Head of caudate nucleus (tissue), 42 donors: Measurements from ENCODE around the gene POLR2F.

ENCODE experiments used
- DNase-seq, 42 donors: peaks; one replicate each; pipeline versions ENCODE4 v3.0.0 to v3.0.0-alpha.2; 2020 to 2021; ENCODE audit warnings: mixed read lengths in 7 of 42
- intact Hi-C: fragments of 100-400 bp; cut with DNase I; formaldehyde crosslinking; loops from one replicate; pipeline ENCODE4 v1.15.0; 2022

The POLR2F gene

DNA sequence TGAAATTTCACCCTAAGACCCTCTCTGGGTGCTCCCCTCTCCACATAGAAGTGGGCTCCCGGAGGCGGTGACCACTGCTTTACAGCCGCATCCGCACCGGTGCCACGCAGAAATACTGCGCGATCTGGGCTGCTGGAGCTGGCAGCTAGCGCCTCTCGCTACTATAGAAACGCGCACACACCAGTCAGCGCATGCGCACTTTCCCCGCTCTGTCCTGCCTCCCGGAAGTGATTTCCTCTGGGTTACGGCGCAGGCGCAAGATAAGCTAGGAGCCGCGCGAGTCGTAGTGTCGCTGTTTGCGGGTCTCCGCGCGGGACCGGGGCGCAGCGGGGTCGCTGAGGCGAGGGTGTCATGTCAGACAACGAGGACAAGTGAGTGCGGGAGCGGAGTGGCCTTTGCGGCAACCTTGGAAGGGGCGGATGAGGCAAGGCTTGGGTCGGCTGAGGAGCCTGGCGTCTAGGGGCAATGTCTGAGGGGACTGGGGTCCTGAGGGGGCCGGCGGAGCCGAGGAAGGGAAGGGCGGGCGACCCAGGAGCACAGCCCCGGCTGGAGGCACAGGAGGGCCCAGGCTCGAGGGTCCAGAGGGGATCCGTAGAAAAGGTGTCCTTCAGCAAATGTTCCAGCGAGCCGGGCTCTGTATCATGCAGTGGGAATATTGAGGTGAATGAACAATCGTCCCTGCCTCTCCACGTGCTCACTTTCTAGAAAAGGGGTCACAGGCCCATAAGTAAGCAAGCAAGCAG lies at the start of gene POLR2F, which contains the start of gene C22orf23:
Gene POLR2F, plus strand, starts transcription at position 263 of the 743 bp plus-strand sequence. Its CDS starts 89 bp downstream, at position 352.
Gene C22orf23, minus strand, starts transcription at position 165 of the 743 bp plus-strand sequence. CDS start 452 bp downstream, outside the sequence.
- peak; percentile 84 to 98 (median 93) for DNase-seq
- intact Hi-C loops, result no loop called here

DNA sequence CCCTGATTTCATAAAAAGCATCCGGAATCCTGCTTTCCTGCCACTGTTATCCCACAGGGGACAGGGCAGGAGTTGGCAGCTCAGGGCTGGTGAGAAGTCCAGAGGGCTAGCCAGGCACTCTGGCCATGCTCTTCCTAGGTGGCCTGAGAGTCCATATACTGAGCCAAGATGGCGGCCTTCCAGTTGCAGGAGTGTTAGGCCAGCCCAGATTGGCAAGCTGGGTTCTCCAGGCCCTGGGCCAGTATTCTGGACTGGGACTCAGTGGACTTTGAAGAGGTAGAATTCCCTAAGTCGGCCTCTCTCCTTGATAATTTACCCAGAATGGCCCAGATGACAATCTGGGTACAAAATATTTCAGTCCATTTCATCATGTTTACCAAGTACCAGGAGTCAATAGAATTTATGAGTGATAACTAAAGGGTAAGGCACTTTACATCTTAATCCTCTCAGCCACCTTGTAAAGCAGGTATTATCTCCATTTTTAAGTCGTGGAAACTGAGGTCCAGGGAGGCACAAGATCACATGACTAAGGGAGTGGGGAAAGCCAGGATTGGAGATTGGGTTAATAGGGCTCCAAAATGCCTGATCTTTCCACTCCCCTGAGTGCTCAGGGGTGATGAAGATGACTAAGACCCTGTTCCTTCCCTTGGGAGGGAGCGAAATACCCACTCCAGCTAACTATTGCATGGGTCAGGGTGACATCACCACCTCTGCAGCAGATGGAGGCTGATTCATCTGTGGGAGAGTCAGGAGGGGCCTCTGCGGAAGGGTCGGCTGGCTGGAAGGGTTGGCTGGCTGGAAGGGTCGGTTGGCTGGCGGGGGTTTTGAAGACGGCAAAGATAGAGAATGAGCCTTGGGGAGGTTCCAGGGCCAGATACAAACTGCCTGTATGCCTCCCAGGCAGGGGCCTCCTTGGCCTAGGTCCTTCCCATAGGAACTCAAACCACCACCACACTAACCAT lies 48.6 kb upstream of the POLR2F start:
- DNase-seq, result peak in 30 of 42 donors; percentile 27 to 83 (median 58)
- intact Hi-C loops, result no loop called here

DNA sequence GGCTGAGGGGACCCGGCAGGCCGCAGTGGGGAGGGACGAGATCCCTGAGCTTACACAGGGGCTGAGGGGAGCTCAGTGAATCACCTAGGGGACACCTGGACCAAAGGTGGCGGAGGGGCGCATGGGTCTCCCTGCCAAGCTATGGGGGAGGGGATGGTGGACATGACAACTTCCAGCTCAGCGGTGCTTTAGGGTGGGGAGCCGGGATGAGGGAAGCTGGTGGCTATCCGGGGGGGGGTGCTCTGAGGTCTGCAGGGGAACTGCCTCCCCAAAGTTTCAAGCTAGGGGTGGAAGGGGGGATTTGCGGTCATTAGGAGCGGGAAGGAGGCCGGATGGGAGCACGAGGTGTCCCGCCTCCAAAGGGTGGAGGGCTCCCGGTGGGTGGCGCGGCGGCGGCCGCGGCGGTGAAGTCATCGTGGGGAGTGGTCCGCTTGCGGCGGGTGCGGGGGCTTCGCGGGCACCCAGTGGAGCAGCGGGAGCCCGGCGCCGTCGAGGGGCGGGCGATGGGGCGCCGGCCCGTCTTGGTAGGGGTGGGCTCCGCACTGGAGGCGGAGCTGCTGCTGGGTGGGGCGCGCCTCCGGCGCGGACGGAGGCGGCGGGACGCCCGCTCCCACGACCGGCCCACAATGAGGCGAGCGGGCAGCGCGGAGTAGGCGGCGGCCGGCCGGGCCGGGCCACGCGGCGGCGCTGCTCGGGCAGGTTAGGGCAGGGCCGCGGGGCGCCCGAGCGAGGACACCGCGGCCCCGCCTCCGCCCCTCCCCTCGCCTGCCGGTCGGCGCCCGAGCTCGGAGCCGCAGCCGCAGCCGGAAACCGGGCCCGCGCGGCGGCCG lies 47.8 kb upstream of the POLR2F start, which contains the start of gene MICALL1:
Gene MICALL1, plus strand, starts transcription at position 764 of the 830 bp plus-strand sequence. CDS start 126 bp downstream, outside the sequence.
- intact Hi-C loops, result no loop called here
- DNase-seq, result peak in 38 of 42 donors; percentile 23 to 80 (median 61)

DNA sequence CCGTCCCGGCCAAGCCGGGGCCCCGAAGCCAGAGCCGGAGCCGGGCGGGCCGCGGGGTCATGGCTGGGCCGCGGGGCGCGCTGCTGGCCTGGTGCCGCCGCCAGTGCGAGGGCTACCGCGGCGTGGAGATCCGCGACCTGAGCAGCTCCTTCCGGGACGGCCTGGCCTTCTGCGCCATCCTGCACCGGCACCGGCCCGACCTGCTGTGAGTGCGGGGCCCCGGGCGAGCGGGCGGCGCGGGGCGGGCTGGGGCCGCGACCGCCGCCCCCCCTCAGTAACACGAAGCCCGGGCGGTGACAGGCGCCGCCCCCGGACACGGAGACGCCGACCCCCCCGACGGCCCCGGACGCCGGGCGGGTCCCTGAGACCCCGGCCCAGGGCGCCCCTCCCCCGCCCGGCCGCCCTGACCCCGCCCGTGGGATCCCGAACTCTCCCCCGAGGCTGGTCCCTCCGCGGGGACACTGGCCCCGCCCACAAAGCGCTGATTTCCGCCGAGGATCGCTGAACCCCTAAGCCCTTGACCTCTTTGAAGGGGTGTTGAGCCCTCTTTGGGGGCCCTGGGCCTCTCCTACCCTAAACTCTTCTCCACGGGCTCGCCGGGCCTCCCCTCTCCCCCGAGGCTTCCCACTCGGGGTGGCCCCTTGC lies 47.0 kb upstream of the POLR2F start:
- intact Hi-C loops, result no loop called here

DNA sequence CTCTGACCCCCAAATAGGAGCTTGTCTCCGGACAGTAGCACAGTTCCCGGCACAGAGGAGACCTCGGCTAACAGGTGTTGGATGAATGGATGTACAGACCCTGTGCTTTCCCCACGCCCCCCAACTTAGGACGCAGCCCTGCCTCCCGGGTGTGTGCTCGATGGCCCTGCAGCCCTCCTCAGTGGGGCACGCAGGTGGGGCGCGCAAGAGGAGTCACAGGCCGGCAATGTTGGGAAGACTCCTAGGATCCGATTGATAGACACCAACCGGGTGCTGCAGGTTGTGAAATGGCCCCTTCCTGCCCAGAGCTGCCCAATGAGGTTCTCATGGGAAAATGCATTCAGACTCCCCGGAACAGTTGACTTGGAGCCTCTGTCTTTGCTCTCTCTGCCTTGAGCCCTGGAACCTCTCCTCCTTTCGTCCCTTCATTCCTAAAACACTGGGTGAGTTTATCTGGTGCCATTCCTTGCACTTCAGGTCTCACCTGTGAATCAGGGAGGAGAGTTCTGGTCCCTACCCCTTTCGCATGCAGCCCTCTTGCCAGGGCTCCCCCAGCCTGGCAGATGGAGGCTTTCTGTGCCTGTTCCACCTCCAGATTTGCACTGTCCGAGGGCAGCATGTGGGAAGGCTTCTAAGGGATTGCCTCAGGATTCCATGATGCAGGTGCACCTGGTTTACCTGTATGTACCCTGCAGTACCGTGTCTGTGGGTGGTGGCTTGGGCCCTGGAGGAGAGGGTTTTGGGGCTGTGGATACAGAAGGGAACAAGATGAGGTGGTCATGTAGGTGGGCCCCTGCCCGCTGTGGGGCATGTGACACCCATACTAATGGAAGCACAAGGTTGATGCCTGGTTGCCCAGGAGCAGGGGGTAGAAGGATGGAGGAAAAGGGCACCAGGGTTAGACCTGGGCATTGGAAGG lies 46.2 kb upstream of the POLR2F start:
- intact Hi-C loops, result no loop called here
- no peak for DNase-seq

More for the DNA sequence above, 47.0 kb upstream of the POLR2F start:
- peak in 6 of 42 donors; percentile 13 to 52 (median 23) for DNase-seq

DNA sequence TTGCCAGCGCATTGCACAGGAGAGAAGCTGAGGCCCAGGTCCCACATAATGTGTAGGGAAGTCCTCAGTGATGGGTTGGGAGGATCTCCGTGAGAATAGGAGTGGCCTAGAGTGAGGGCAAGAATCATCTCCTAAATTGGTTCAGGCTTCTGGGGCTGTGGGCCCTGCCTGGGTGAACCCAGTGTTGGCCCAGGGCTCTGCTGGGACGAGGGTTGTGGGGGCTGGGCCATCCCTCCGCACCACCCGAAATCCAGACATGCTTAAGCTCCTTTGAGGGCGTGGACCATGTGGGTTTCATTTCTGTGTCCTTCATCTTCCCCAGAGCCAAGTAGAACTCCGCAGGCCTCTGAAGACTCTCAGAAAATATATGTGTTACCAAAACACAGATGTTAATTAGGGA lies 43.7 kb upstream of the POLR2F start:
- intact Hi-C loops, result no loop called here

DNA sequence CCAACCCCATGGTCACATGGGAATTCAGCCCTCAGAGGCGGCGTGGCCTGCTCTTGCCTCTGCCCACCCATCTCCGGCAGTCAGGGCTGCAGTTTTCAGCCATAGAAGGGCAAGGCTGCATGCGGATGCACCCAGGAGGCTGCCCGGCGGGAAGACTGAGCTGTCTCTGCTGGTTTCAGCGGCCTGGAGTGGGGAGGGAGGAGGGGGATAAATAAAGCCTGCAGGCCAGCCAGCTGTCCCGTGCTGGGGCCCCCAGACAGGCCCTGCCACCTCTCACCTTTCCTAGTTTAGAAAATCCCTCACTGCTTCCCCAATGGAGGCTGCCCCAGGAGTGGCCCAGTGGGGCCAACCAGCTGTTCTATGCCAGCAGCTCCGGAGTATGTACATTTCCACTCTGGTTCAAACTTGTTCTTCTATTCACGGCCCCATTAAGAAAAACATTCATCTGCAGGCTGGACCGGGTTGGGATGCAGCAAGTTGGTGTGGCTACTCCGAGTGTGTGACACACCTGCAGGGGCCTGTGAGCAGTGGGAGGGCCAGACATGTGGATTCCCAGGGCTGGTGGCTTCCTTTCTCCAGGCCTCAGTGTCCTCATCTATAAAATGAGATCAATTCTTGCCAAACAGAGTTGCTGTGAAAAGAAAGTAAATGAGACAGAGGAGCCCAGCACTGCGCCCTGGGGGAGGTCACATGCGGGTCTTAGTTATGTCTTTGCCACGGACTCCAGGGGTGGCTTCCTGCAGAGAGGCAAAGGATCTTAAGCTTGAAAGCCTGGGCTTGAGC lies 42.4 kb upstream of the POLR2F start:
- DNase-seq, result peak in 14 of 42 donors; percentile 28 to 70 (median 40)
- intact Hi-C loops, result no loop called here

More for the DNA sequence above, 43.7 kb upstream of the POLR2F start:
- DNase-seq, result no peak

DNA sequence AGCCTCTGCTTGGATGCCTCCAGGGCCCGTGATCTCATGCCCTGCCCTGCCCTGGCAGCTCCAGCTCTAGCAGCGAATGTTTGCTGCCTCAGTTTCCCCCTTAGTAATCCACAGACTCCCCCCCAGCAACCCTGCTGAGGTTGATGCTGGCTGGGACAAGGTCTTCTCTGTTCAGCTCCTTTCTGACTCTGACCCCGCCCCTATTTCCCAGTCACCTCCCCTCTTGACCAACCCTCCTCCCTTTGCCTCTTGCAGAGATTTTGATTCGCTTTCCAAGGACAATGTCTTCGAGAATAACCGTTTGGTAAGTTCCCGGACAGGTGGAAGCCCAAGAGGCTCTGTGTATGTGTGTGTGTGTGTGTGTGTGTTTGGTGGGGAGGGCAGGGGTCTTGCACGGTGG lies 41.8 kb upstream of the POLR2F start:
- DNase-seq, result no peak
- intact Hi-C loops, result no loop called here

DNA sequence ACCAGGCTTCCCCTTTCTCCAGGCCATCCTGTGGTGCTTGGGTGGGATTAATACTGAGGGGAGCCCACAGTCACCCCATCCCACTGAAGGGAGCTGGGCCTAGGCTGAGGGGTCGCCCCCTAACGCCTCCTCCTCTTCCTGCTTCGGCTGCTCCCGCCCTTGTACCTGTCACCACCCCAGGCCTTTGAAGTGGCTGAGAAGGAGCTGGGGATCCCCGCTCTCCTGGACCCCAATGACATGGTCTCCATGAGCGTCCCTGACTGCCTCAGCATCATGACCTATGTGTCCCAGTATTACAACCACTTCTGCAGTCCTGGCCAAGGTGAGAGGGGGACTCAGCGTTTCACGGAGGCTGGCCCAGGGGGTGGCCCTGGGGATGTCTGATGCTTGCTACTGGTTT lies 41.3 kb upstream of the POLR2F start:
- no peak for DNase-seq
- intact Hi-C loops, result no loop called here

DNA sequence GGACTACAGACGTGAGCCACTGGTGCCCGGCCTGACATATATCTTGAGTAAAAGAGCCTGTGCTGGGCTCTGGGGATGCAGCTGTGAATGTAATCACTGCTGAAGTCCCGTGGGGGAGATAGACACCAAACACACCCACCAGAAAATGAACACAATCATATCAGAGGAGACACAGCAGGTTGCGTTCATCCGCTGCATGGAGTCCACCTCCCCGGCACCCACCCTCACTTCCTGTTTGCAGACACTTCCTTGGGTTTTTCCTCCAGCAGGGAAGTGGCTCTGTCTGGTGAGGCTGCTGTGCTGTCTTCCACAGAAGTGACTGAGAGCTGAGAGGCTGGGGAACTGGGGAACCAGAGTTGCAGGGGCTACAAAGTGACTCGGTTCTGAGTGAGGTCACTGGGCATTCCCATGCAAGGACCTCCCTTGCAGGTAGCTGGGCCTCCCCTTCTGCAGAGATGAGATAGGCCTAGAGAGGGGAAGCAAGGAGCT lies 40.2 kb upstream of the POLR2F start:
- intact Hi-C loops, result no loop called here
- DNase-seq, result no peak

DNA sequence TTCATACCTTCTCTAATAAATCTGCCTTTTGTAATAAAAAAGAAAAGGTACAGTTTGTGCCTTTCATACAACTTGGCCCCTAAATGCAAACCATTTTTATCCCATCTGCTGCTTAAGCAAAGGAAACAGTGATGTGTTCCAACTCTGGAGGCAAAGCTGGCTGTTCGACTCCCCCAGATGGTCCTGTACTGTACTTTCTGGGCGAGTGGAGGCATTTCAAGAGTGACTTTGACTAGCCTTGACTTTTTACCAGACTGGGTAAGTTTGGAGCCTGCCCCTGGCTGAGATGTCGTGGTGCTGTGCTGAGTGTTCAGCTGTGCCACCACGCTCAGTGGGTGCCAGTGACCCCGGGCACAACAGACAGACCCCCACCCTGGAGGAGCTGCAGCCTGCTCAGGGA lies 37.2 kb upstream of the POLR2F start:
- intact Hi-C loops, result no loop called here
- DNase-seq, result no peak

DNA sequence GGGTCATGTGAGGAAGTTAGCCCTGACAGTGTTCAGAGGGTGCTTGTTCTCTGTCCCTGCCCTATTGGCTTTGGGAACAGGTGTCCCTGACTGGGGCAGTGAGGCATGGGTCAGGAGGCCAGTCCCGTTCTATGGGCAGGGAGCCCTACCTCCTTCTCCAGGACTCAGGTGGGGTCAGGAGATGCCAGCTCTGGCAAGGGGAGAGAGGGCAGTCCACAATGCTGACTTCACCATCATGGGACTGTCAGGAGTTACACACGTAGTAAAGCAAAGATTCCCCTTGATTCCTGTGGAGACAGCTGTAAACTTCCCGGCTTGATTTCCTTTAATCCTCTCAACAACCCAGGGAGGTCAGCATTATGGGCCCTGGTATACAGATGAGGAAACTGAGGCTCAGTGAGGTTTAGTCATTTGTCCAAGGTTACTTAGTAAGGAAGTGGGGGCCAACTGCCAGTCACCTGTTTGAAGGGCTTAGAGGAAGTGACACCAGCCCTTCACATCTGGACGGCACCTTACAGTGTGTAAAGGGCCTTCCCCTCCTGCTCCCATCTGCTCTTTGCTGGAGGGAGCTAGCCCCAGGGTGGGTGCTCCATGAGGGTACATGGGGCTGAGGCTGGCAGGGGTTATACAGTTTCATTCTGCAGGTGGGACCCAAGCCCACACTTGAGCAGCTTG lies 35.5 kb upstream of the POLR2F start:
- intact Hi-C loops, result no loop called here
- DNase-seq, result no peak

DNA sequence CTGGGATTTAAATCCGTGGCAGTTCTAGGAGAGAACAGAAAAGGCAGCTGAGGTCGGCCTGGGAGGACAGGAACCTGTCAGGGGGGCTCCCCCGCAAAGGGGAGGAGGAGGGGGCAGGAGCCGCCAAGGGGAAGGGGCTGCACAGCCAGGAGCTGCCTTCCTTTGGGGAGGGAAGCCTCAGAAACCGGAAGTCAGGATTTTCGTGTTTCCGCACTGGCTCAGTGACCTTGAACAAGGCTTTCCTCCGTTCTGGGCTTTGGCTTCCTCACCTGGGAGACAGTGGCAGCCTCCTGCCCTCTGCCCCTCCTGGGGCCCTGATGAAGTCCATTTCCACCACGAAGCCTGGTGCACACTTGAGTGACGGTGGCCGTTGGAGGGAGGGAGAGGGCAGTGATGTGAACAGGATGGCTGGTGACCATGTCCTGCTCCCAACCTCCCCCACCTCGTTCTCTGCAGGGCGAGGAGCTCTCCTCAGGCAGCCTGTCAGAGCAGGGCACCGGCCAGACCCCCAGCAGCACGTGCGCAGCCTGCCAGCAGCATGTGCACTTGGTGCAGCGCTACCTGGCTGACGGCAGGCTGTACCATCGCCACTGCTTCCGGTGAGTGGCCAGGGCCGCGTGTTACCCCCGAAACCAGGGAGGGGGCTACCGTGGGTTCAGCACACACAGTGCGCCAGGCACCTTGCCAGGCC lies 34.8 kb upstream of the POLR2F start:
- intact Hi-C loops, result no loop called here
- DNase-seq, result no peak

DNA sequence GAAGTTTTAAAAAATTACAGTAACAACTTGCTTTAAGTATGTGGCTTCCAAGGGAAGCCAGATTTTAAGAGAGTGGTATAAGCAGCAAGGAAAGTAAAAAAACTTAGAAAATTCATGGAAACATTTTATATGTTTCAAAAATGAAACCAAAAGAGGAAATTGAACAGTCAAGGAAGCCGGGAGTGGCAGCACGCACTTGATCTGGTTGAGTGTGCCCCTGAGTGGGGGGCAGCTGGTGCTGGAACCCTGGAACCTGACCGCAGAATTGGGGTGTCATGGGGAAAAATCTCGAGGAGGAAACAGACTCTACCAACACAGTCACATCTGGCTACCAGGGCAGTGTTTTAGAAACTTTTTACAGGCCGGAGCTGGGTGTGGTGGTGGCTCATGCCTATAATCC lies 33.4 kb upstream of the POLR2F start:
- intact Hi-C loops, result no loop called here
- no peak for DNase-seq

DNA sequence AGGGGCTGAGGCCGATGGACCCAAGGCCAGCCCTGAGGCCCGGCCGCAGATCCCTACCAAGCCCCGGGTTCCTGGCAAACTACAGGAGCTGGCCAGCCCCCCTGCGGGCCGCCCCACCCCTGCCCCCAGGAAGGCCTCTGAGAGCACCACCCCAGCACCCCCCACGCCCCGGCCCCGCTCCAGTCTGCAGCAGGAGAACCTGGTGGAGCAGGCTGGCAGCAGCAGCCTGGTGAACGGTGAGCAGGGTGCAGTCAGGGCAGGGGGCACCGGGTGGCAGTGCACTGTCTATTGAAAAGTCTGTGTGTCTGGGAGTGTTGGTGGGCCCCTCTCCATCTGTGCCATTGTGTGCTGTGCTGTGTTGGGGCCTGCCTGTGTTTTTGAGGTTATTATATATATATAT lies 31.3 kb upstream of the POLR2F start:
- intact Hi-C loops, result no loop called here
- no peak for DNase-seq
